ENCODE measurements around the gene CTSH. TPM values are rescaled to one million over a fixed set of nuclear protein-coding genes. Genes with fewer than 3 reads are reported as not detected.

Gene CTSH
- total and polyA plus RNA-seq, 12 donors: 26.4 to 122 (median 62.5) TPM

DNA sequence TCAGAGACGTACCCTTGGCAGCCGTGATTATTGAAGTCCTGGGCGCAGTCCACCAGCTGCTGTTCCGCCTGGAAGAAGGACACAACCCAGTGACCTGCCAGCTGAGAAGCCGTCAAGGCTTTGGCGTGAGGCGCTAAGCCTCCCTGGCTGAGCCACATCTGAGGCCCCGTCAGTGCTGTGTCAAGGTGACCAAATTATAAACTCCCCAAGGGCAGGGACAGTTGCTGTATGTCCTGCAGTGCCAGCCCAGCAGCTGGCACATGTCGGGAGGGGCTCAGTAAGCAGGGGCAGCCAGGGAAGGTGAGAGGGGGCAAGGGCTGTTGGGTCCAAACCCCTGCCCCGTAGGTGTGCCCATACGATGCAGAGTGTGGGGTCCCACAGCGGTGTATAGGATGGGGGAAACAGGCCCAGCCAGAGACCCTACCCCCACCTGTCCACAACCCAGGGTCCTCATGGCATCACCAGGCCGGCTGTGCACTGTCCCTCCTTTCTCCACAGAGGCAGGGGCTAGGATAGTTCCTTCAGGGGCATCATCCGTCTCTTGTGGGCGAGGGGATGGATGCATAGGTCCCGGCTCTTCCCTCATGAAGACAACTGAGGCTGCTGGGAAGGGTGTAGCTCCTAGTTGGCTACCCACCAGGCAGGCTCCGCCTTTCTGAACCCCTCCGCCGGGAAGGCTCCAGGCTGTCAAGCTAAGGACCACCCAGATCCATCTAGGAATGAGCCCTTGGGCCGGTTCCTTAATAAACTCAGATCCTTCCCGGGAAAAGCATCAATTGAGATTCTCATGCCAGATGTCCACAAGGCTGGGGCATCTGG lies 13.2 kb downstream of the CTSH start:
- peak in 2 of 8 donors; percentile 6 to 15 for ATAC-seq
- TF ChIP-seq, protein P1, sequence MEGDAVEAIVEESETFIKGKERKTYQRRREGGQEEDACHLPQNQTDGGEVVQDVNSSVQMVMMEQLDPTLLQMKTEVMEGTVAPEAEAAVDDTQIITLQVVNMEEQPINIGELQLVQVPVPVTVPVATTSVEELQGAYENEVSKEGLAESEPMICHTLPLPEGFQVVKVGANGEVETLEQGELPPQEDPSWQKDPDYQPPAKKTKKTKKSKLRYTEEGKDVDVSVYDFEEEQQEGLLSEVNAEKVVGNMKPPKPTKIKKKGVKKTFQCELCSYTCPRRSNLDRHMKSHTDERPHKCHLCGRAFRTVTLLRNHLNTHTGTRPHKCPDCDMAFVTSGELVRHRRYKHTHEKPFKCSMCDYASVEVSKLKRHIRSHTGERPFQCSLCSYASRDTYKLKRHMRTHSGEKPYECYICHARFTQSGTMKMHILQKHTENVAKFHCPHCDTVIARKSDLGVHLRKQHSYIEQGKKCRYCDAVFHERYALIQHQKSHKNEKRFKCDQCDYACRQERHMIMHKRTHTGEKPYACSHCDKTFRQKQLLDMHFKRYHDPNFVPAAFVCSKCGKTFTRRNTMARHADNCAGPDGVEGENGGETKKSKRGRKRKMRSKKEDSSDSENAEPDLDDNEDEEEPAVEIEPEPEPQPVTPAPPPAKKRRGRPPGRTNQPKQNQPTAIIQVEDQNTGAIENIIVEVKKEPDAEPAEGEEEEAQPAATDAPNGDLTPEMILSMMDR (IDR thresholded peaks at IDR 0.05): no peak
- intact Hi-C loops (cut with DNase I): no loop called here
- DNase-seq: no peak
- 86 to 89% methylated on average over 21 of the region's 21 CpGs for WGBS, 2 donors
- no peaks in the 10 kb centered on the region for H3K9me3 ChIP-seq
- peaks cover 3 to 59% (median 38%) of the 10 kb centered on the region in 9 donors for H3K4me1 ChIP-seq
- H3K27me3 ChIP-seq: no peaks in the 10 kb centered on the region
- H3K27ac ChIP-seq: peak overlapping the region in 1 of 10 donors; percentile 30
- H3K36me3 ChIP-seq: peaks cover 0 to 82% (median 12%) of the 10 kb centered on the region in 9 donors
- no peak overlapping the region for H3K4me3 ChIP-seq

DNA sequence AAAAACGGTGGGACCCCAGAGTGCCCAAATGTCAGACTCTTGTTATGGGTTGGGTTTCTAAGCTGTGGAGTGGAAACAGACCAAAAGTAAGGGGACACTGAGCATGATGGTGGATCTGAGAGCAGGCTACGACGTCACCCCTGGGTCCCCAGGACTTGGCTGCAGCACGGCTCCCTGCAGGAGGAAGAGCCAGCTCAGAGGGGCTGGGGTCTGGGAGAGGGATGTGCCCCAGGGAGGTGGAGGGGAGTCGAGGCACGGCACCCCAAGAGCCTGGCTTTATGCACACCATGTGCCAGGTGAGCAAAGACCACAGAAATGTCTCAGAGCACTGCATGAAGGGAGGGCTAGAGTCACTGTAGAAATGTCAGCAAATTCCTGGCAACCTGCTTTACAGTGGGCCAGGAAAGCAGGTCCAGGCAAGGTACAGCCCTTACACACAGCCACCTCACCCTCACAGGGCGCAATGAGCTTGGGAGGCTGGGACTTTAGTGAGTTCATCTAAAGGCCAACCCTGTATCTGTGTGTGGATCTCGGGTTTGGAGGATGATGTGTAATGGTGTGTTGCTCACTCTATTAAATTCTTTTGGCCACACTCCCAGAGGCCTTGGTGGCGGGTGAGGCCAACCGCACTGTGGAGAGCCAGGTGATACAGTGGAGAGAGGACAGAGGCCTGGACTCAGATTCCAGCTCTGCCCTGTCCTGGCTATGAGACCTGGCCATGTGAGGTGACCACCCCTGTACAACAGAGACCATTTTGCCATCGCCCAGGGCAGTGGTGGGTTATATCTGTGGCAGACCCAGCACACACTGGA lies 14.1 kb downstream of the CTSH start:
- Histone ChIP-seq H3K27me3 (no peaks in the 10 kb centered on the region), H3K27ac (peak overlapping the region in 2 of 10 donors; percentile 4 to 30), H3K9me3 (no peaks in the 10 kb centered on the region), H3K4me1 (peaks cover 3 to 51% (median 30%) of the 10 kb centered on the region in 9 donors), H3K4me3 (no peak overlapping the region), H3K36me3 (peaks cover 0 to 89% (median 12%) of the 10 kb centered on the region in 9 donors)
- intact Hi-C loops (cut with DNase I): no loop called here
- ATAC-seq: peak in 5 of 8 donors; percentile 24 to 58 (median 50)
- no peak for DNase-seq
- TF ChIP-seq, protein P1 (IDR thresholded peaks at IDR 0.05): no peak
- WGBS, 2 donors: 74 to 81% methylated on average over 11 of the region's 11 CpGs

GRCh38 chr15:78929536-78930264 lies 15.1 kb downstream of the CTSH start:
- H3K27ac ChIP-seq: no peak overlapping the region

More at GRCh38 chr15:78929536-78930264, 15.1 kb downstream of the CTSH start:
- H3K4me1 ChIP-seq: peaks cover 3 to 41% (median 23%) of the 10 kb centered on the region in 9 donors
- H3K4me3 ChIP-seq: no peak overlapping the region
- ATAC-seq (no peak), DNase-seq (no peak)
- TF ChIP-seq, protein P1 (IDR thresholded peaks at IDR 0.05): no peak
- 94% methylated on average over 14 to 16 of the region's 16 CpGs for WGBS, 2 donors
- H3K9me3 ChIP-seq: no peaks in the 10 kb centered on the region
- H3K27me3 ChIP-seq: no peaks in the 10 kb centered on the region
- intact Hi-C loops (cut with DNase I): no loop called here
- H3K36me3 ChIP-seq: peaks cover 0 to 89% (median 18%) of the 10 kb centered on the region in 9 donors
